Heart left ventricle (tissue), 16 donors: ENCODE results near the gene ZNF197. TPM values are rescaled to one million over a fixed set of nuclear protein-coding genes. Genes with fewer than 3 reads are reported as not detected.
"Not testable (repeated sequence)": the region's sequence is repeated elsewhere in the genome, so short reads cannot be mapped to it uniquely, and the experiment has no call there.

Experiments
- ATAC-seq, 4 donors: fragments of 200-7000 bp; cut with Tn5 transposase; one replicate each; pipeline ENCODE4 v1.9.1; 2020 to 2022; ENCODE audit warnings: moderate library complexity in 4 of 4, mild to moderate bottlenecking in 3 of 4, moderate number of reproducible peaks in 1 of 4
- DNase-seq, 5 donors: peaks; one replicate each; pipeline ENCODE4 v3.0.0-alpha.2; 2020
- H3K27ac ChIP-seq, 12 donors: fragments of 200-600 bp; sonication (generic) in 4 of 12; one replicate each; pipeline versions ENCODE4 v1.5.0 to v1.8.0; 2016 to 2022; ENCODE audit warnings: mild to moderate bottlenecking in 2 of 12
- H3K27me3 ChIP-seq, 9 donors: fragments of 200-600 bp; sonication (generic) in 2 of 9; one replicate each; pipeline versions ENCODE4 v1.5.1 to v1.8.0; 2016 to 2022; ENCODE audit warnings: mild to moderate bottlenecking in 3 of 9
- H3K36me3 ChIP-seq, 9 donors: fragments of 200-600 bp; sonication (generic) in 2 of 9; one replicate each; pipeline versions ENCODE4 v1.5.0 to v1.8.0; 2018 to 2022; ENCODE audit warnings: mild to moderate bottlenecking in 2 of 9
- H3K4me1 ChIP-seq, 12 donors: fragments of 200-600 bp; sonication (generic) in 4 of 12; one replicate each; pipeline versions ENCODE4 v1.5.0 to v1.8.0; 2016 to 2022; ENCODE audit warnings: mild to moderate bottlenecking in 3 of 12
- H3K4me3 ChIP-seq, 12 donors: fragments of 200-600 bp; sonication (generic) in 4 of 12; one replicate each; pipeline versions ENCODE4 v1.5.0 to v1.8.0; 2017 to 2022; ENCODE audit warnings: mild to moderate bottlenecking in 9 of 12, moderate library complexity in 4 of 12
- H3K9me3 ChIP-seq, 12 donors: fragments of 200-600 bp; sonication (generic) in 4 of 12; one replicate each; pipeline versions ENCODE4 v1.5.0 to v1.8.0; 2016 to 2022; ENCODE audit warnings: mild to moderate bottlenecking in 1 of 12
- CTCF ChIP-seq, 12 donors: fragments of 200-600 bp; sonication (generic) in 4 of 12; IDR thresholded peaks; one replicate each; pipeline versions ENCODE4 v1.5.0 to v1.8.0; 2018 to 2022; ENCODE audit warnings: antibody characterized with exemption in 12 of 12, mild to moderate bottlenecking in 5 of 12
- POLR2A ChIP-seq, 2 donors: fragments of 450-650 bp; IDR thresholded peaks; one replicate each; pipeline ENCODE4 v1.6.1; 2017; ENCODE audit warnings: antibody characterized with exemption in 2 of 2, mild to moderate bottlenecking in 2 of 2, moderate library complexity in 2 of 2
- WGBS, 4 donors: extraction: QIAGEN DNeasy Blood & Tissue Kit in 2 of 4; methylation state at CpG; one replicate each; pipeline versions ENCODE4 v1.1.5 to v1.1.7; 2013 to 2018; 5-methylcytosine and 5-hydroxymethylcytosine counted together
- intact Hi-C, 10 donors: fragments of 100-400 bp; cut with DNase I; formaldehyde crosslinking; loops; one replicate each; pipeline versions ENCODE4 v1.11.1 to v1.14.2; 2022
- long read RNA-seq, 3 donors: library from polyadenylated mRNA; unstranded; transcript quantifications; one replicate each; pipeline ENCODE4 v2.0.0, GENCODE V29; 2020 to 2021
- polyA plus RNA-seq, 2 donors: library from polyadenylated mRNA; stranded (reverse); fragments of 200-250 nt; gene quantifications; one replicate each; pipeline ENCODE4 v1.2.3, GENCODE V29; 2013
- total RNA-seq, 9 donors: library from RNA; depleted of rRNA in 2 of 9; stranded (reverse); fragments of >200 nt in 2 of 9; fragmentation: NEBNext Ultra II Directional in 3 of 9; extraction: Animal tissue kit (Norgen Biotek cat#: 25700) in 3 of 9; gene quantifications; one replicate each; pipeline versions ENCODE4 v1.1.0 to v1.2.4, GENCODE V29; 2016 to 2023
- donor health status: ischemic (EF 13 %, LVEDD 7.1; RV severe dilation, severe dysfunction).
- donor health status: healthy with polysubstance abuse.
- donor health status: DM: no; HTN: yes; CAD: no.
- donor health status: DM: no; HTN: no; CAD: no.
- donor health status: ischemic (EF 25% LVEDD 6.9; RV normal size, moderate dysfunction).
- donor health status: ischemic (EF 25% LVEDD 5.7; RV mildly dilated, moderate dysfunction).
- donor health status: healthy.
- donor health status: DM: yes; HTN: yes; CAD: no.
- donor health status: ischemic (EF 35%, LVEDD 5.7; RV mildly dilated, moderate dysfunction).
- donor health status: nonischemic (EF 11% LVEDD 7.7; RV severe dilation, severe dysfunction).
- donor health status: DM: yes; HTN: yes; CAD: no.
- donor health status: PGD.
- donor health status: ischemic (EF 29% LVEDD 5.4; RV normal size, mild dysfunction).
- donor health status: nonischemic (EF 23%, LVEDD 6.1; RV moderate dilation, normal function).

ZNF197 gene
- total RNA-seq (10 to 100 TPM in 8 of 9 donors, 1 to 10 TPM in 1; 7.8 to 16.4 (median 11.9) TPM), polyA plus RNA-seq (1 to 10 TPM; 6.6 to 7.7 TPM)
- long read RNA-seq, donor 1, partial matches to known transcripts: 2 of 8 reads
- long read RNA-seq, donor 1, other reads (novel, unspliced or antisense): 3 of 8 reads
- long read RNA-seq, donor 2, transcript ZNF197-203 (6 exons, 1,989 nt): major isoform, 5 of 25 reads
- long read RNA-seq, donor 2, partial matches to known transcripts: 0 of 25 reads
- long read RNA-seq, donor 2, other reads (novel, unspliced or antisense): 15 of 25 reads
- long read RNA-seq, donor 3, transcript ZNF197-202 (6 exons, 3,275 nt): major isoform, 5 of 13 reads
- long read RNA-seq, donor 3, partial matches to known transcripts: 0 of 13 reads
- long read RNA-seq, donor 3, other reads (novel, unspliced or antisense): 5 of 13 reads

- H3K4me3 ChIP-seq: peak within 1 kb of the TSS; percentile 70 to 96 (median 92)
- peak; percentile 89 to 93 (median 90) for DNase-seq
- WGBS, 4 donors: 0 to 1% (median 1%) methylated on average over 21 to 47 of the region's 47 CpGs
- no peaks in the 10 kb centered on the region for H3K9me3 ChIP-seq
- peaks cover 0 to 41% (median 25%) of the 10 kb centered on the region in 12 donors for H3K4me1 ChIP-seq
- ATAC-seq: peak; percentile 95 to 99 (median 98)
- peak within 1 kb of the TSS; percentile 75 to 97 (median 93) for H3K27ac ChIP-seq
- peaks cover 0 to 14% (median 9%) of the 10 kb centered on the region in 9 donors for H3K36me3 ChIP-seq
- intact Hi-C loops: loop anchor here in 3 of 10 donors (1.0 to 10.0 kb wide), 5 partner anchors 87 to 300 kb away; partner anchors contain the start of genes TCAIM (in 1 of the 3) and ZNF502 (in 1 of the 3)
- no peaks in the 10 kb centered on the region for H3K27me3 ChIP-seq
- TF ChIP-seq CTCF (IDR thresholded peaks at IDR 0.05) (peak in 4 of 12 donors; percentile 11 to 52 (median 38)), POLR2A (IDR thresholded peaks at IDR 0.05) (peak in 1 of 2 donors; percentile 43)
Observed at GRCh38 chr3:44624749-44625480, at the start of gene ZNF197. TSS of gene ZNF197 (plus strand) at chr3:44625036. CDS start at chr3:44629155, 4,119 bp downstream.

GRCh38 chr3:44576613-44577012, 48.2 kb upstream of the ZNF197 start:
- H3K27ac ChIP-seq: no peak overlapping the region
- H3K4me3 ChIP-seq: no peak overlapping the region
- DNase-seq: no peak
- H3K27me3 ChIP-seq: peaks cover 0 to 3% (median 0%) of the 10 kb centered on the region in 9 donors
- H3K36me3 ChIP-seq: peaks cover 0 to 4% (median 0%) of the 10 kb centered on the region in 9 donors
- H3K9me3 ChIP-seq: peaks cover 0 to 18% (median 0%) of the 10 kb centered on the region in 12 donors
- peak in 1 of 4 donors; percentile 24 for ATAC-seq
- intact Hi-C loops: no loop called here
- TF ChIP-seq POLR2A (IDR thresholded peaks at IDR 0.05) (no peak), CTCF (IDR thresholded peaks at IDR 0.05) (no peak)
- no peaks in the 10 kb centered on the region for H3K4me1 ChIP-seq

GRCh38 chr3:44577354-44577952, 47.4 kb upstream of the ZNF197 start:
- DNase-seq, H3K27ac ChIP-seq, H3K36me3 ChIP-seq, H3K4me3 ChIP-seq, intact Hi-C loops, H3K27me3 ChIP-seq, H3K4me1 ChIP-seq: not testable (repeated sequence)
- peaks cover 0 to 14% (median 0%) of the 10 kb centered on the region in 12 donors for H3K9me3 ChIP-seq
- ATAC-seq: peak in 3 of 4 donors; percentile 31 to 69 (median 42)
- WGBS, 4 donors: 78 to 85% (median 80%) methylated on average over 9 to 11 of the region's 11 CpGs

GRCh38 chr3:44578316-44578715, 46.5 kb upstream of the ZNF197 start:
- H3K4me3 ChIP-seq, H3K27ac ChIP-seq, H3K36me3 ChIP-seq, H3K27me3 ChIP-seq, ATAC-seq, DNase-seq, H3K9me3 ChIP-seq, intact Hi-C loops, H3K4me1 ChIP-seq: not testable (repeated sequence)
- WGBS, 4 donors: 97 to 99% (median 98%) methylated on average over 16 to 22 of the region's 22 CpGs

- ATAC-seq, H3K27ac ChIP-seq, H3K36me3 ChIP-seq, H3K4me1 ChIP-seq, H3K4me3 ChIP-seq, DNase-seq, intact Hi-C loops, H3K27me3 ChIP-seq, H3K9me3 ChIP-seq: not testable (repeated sequence)
- 97 to 98% (median 98%) methylated on average over 33 to 37 of the region's 37 CpGs for WGBS, 4 donors
Observed at GRCh38 chr3:44578924-44579515, 45.8 kb upstream of the ZNF197 start.

GRCh38 chr3:44579749-44580148, 45.1 kb upstream of the ZNF197 start:
- not testable (repeated sequence) for H3K27me3 ChIP-seq

GRCh38 chr3:44580971-44581370, 43.9 kb upstream of the ZNF197 start:
- H3K9me3 ChIP-seq, H3K27ac ChIP-seq, H3K36me3 ChIP-seq, H3K27me3 ChIP-seq, ATAC-seq, DNase-seq, H3K4me3 ChIP-seq, intact Hi-C loops: not testable (repeated sequence)
- H3K4me1 ChIP-seq: peaks cover 0 to 17% (median 8%) of the 10 kb centered on the region in 12 donors
- 34 to 49% (median 45%) methylated on average over 39 to 62 of the region's 62 CpGs for WGBS, 4 donors

More at GRCh38 chr3:44579749-44580148, 45.1 kb upstream of the ZNF197 start:
- ATAC-seq, DNase-seq, H3K27ac ChIP-seq, intact Hi-C loops, H3K36me3 ChIP-seq, H3K9me3 ChIP-seq, H3K4me3 ChIP-seq, H3K4me1 ChIP-seq: not testable (repeated sequence)
- whole genome bisulfite sequencing, 4 donors: 96 to 100% (median 97%) methylated on average over 6 to 15 of the region's 15 CpGs
